GM21528 (cell line): ENCODE data around the gene CAMK2D.

Experiments used
- ATAC-seq: cut with Tn5 transposase; IDR thresholded peaks from one replicate; pipeline ENCODE4 v1.9.1; 2021; ENCODE audit warnings: mild to moderate bottlenecking, moderate library complexity; ENCODE audit not compliant: unreplicated experiment, low FRiP score

The CAMK2D gene

DNA sequence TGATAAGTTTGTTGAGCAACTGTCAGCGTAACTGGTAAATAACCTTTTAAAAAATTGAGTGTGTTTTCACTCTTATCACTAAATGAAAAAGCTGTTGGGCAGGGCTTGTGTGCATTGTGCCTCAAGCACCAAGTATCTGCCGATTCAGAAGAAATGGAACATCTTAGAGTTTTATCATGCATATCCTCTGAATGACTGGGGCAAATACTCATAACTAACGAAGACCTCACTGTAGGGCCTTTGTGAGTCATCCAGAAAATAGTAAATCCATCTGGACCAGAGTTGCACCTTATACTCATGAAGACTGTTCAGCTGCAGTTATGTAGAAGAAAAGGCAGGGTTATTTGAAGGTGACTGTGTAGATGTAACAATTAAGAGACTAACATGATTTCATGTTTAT lies 222.1 kb downstream of the CAMK2D start:
- ATAC-seq: no peak

DNA sequence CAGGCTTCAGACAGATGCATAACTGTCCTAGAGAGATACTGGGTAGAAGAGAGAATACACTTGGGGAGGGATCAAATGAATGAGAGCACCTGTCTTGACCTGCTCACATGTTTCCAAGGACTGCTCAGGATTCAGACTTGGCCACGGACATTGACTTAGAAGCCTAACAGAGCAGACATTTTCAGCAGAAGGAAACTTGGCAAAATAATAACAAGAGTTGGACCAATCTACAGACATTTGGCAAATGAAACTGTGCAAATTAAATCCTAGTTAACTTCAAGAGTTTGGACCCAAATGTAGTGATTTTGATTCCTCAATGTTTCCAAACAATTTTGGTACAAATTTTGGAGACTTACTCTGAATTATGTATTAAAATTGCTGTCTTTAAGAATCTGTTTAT lies 223.9 kb downstream of the CAMK2D start:
- no peak for ATAC-seq

DNA sequence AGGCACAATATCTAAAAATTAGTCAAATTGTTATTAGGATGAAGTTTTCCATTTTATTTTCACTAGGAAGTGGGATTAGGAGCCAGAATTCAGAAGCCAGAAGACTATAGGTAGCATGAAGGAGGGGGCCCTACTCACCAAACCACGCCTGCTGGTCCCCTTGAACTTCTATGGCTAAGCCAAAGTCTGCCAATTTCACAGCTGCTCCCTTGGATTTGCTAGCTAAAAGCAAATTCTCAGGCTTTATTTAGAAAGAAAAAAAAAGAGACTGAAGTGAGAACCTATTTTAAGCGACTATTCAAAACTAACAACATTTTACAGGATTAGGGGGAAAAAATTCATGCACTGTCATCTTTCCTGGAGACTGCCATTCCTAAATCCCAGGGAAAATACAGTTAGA lies 224.3 kb downstream of the CAMK2D start:
- no peak for ATAC-seq

DNA sequence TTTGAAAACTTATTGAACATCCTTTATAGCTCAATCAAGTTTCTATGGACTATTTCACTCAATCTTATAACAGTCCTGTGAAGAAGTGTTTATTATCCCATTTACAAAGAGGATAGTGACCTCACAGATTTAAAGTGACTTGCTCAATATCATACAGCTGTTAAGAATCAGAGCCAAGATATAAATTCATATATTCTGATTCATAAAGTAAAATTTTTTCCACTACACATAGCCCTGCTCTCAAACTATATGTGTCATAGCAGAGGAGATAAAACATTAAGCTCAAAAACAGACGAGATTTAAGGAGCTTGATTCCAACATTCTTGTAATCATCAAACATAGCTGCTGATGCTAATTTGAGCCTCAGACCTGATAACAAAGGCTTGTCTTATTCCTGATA lies 226.8 kb downstream of the CAMK2D start:
- ATAC-seq: no peak

DNA sequence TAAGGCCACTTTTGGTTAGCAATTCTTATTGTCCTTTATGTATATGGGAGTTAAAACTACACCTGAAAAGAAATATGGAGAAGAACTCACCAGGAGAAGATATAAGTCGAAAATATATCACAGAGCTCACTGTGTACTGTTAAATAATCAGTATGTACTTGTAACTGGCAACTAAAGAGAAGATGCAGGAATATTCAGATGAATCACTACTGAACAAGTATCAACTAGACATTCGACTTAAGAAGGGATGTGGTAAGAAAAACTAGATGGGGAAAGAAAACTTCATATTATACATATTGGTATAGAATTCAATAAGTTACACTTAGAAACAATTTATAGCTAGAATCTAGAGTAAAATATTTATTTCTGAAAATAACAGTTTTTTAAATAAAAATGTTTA lies 230.0 kb downstream of the CAMK2D start:
- no peak for ATAC-seq

DNA sequence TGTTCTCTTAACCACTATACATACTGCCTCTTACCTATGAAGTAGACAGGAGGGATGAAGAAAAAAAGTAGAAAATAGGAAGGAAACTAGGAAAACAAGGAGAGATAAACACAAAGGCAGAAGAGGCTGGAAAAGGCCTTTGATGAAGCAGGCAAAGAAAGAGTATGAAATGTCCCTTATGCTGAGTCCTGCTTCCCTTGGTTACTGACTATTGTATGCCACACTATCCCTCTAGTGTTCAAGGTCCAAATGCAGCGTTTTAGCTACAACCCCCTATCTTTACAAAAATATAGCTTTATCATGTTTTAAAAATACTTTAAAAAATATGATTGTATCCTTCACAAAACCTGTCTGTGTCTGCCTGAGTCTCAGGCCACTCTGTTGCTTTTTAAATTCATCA lies 233.1 kb downstream of the CAMK2D start:
- ATAC-seq: no peak

DNA sequence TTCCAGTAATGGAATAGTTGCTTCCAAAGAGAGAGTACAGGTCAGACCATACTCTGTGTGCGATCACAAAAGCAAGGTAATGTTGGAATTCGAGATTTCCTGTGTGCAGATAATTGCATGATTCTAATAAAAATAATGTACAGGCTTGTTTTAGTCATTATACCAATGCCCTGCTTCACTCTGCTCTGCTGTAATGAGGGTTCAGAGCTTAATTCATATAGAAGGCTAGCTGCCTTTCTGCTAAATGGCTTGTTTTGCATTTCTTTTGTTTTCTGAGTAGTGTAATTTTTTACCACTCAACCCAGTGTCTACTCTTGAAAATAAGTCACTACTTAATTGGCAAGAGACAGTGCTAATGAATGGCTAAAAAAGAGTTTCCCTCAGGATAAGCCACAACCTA lies 236.0 kb downstream of the CAMK2D start:
- ATAC-seq: no peak

DNA sequence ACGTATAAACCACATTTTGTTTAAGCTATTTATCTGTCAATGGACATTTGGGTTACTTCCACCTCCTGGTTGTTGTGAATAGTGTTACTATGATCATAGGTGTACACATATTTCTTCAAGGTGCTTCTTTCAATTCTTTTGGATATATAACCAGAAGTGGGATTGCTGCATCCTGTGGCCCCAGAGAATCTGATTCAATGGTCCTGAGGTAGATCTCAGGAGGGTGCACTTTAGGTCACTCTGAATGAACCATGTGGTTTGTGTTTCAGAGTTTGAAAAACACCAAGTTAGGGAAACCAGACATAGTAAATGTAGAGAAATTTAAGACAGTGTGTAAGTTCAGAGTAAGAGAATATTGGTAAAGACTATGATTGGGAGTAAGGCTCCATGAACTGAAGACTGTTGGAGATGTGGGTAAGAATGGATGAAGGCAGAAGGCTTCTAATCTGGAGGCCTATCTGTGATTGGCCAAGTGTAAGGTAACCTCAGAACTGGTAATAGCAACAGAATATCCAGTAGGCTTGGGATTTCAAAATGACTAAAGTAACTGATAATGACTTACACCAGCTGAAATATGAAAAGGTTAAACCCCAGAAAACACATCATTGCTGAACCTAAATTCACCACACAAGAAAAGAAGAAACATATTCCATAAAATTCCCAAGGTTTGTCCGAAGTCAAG lies 236.9 kb downstream of the CAMK2D start:
- ATAC-seq: peak; percentile 52

DNA sequence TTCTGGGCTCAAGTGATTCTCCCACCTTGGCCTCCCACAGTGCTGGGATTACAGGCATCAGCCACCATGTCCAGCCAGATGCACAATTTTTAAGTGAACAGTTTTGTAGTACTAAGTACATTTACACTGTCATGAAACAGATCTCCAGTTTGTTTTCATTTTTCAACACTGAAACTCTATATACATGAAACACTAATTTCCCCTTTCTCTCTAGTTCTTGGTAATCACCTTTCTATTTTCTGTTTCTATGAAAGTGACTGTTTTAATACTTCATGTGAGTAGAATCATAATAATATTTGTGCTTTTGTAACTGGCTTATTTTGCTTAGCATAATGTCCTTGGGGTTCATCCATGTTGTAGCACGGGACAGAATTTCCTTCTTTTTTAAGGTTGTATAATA lies 237.4 kb downstream of the CAMK2D start:
- ATAC-seq: peak; percentile 94

DNA sequence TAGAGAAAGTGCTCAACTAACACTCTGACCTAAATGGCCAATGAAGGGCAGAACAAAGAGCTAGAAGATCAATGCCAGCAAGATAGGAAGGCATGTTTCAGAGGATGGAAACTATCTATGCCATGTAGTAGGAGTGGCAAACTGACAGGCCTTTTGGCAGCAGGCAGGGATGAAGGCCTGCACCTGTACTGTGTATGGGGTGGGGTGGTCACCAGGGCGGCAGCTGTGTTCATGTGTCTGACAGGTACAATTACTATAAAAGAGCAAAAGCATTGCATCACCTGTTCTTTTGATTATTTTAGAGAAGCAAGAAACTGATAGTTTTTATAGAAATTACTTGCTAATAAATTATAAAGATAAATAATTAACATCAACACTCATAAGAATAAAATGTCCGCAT lies 239.1 kb downstream of the CAMK2D start:
- no peak for ATAC-seq

DNA sequence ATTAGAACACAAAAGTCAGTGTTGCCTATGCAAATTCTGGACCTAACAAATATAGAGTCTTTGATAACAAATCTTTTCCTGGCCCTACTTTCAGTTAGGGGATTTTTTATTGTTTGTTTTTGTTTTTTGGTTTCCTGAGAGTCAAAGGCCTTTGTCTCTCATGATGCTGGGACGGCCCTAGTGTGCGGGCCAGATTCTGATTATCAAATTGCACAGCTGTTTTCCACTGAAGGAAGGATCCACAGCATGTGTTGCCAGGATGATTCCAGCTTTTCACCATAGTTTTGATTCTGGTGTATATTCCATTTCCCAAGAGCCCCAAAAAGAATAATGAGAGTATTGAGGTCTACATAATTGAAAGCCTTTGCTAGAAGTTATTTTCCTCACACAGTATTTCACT lies 248.2 kb downstream of the CAMK2D start:
- no peak for ATAC-seq

DNA sequence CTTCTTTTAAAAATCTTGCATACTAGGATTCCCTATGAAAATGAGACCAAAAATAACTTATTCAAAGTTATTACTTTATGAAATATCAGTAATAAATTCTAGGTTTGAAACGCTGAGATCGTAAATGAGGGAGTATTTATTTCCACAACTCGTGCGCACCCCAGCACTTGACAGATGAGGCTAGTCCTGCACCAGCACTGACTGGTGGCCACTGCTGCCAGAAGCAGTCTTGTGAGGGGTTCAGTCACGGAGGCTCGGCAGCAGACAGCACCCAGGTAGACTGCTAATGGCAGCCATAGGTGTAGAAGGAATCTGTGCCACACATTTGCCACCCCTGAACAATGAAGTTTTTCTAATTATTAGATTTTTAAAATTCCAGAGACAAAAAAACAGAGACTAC lies 248.7 kb downstream of the CAMK2D start:
- no peak for ATAC-seq

DNA sequence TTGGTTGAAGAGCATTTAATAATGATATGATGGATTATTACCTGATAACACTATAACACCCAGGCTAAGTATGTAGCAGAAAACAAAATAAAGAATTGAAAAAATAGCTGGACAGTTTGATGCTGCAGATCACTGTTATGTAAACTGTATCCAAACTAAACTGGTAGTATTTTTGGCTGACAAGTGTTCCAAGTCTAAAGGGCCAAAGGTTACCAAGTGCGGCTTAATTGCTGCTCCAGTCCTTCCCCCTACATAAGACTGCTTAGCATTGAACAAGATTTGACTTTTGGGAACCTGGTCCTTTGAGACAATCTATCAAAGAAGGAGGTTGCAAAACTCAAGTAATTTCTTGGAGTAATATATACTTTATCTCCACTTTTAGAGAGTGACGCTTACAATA lies 249.6 kb downstream of the CAMK2D start:
- no peak for ATAC-seq

DNA sequence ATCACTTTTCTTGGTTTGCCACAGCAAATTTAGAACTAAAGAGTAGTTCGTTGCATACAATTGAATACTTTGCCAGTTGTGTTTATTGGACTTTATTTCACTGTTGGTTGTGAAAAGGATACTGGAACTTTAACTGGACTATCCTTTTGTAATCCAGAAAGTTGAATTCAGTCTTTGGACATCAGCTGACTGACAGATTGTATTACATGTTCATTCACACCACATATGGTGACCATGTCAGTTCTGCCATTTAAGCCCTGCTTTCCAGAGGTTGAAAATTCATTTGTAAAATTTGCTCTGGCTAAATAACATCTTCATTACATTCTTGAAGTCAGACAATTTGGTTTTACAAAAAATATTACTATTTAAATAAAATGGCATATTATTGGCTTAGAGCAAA lies 251.7 kb downstream of the CAMK2D start:
- ATAC-seq: no peak

DNA sequence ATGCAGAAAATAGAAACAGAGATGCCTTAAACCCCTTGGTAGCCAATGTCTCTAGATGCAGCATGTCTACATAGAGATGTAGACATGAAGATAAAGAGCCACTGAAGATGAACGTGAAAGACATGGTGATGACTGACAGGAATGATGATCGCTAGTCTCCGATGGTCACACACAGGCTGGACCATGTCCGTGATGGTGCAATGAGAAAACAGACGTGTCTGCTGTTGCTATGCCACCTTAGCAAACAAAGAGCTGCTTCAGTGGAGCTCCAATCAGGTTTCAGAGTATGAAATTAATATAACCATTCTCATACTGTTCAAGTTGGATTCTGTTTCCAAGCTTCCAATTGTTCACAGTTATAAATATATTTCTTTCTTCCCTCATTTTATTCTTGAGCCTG lies 256.5 kb downstream of the CAMK2D start:
- ATAC-seq: no peak

DNA sequence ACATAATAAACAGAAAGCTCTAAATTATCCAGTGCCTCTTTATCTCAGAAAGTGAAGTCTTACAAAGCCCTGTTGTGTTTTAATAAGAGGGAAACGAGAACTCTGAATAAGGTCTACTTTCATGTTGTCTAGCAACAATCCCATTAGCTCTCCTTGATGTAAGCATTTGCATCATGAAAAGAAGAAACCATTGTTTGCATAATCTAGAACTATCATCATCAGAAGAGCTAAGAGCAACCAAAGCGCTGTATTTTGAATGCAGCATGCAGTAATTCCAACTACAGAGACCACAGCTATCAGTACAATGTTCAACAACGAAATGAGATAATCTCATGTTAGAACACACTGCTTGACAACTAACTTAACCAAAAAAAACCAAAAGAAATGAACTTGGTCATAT lies 257.1 kb downstream of the CAMK2D start:
- no peak for ATAC-seq

DNA sequence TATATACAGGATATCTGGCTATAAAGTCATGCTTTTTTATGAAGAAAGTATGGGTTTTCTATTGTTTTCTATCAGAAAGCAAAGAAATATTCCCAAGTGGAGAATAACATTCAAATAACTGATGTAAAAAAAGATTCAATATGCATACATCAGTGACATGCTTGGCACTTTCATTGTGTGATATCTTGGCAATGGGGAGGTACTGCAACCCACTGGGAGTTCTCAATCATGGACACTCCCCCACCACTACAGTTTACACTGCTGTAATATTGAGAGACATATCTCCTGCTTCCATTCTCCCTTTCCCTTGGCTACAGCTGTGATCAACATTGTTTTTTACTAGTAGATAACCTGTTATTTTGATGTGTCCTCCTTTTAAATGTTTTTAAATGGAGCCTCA lies 257.8 kb downstream of the CAMK2D start:
- ATAC-seq: no peak

DNA sequence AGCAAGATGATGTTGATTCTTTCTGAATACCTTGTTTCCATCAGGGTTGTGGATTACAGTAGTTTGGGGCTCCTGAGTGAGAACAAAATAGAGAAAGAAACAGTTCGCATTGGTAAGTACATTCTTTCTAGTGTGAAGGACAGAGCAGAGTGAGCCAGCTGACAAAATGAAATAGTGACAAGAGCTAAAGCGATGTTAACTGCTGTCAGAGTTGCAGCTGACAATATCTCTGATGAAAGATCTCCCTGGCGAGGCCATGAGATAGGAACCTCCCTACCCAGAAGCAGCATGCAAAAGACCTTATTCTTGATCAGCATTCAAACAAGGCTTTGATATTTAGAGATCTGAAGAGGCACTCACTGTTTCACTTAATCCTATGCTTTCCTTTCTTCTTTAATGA lies 258.6 kb downstream of the CAMK2D start:
- ATAC-seq: no peak

DNA sequence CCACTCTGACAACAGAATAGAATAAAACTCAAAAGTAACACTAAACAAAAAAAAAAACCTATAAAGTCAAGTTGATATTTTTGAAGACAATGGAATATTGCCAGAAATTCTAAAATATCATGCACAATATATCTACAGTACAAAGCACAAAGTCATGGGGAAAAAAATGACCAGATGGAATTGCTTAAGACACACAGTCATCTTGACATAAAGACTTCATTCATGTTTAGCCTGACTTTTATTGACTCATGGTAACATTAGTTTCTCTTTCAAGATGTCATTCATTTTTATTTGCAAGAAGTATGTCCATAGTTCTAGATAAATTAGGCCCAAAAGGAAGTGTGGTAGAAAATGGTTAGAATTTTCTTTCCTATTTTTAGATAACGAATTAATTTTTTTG lies 259.1 kb downstream of the CAMK2D start:
- ATAC-seq: no peak

DNA sequence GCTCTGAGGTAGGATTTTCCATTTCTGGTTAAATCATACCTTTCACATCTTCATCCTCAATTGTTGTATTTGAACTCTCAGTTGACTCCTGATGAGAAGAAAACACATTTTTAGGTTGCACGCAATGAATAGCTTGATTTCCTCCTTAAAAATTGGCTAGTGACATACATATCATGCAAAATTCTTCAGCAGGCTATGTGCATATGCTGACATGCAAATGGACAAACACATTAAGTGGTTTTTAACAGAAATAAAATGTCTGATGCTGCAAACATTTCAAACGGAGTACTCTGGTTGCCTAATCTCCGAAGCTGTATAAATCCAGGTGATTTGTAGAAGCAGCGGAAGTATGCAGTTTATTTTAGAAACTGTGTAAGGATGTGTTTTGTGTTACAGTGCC lies 261.1 kb downstream of the CAMK2D start:
- no peak for ATAC-seq

DNA sequence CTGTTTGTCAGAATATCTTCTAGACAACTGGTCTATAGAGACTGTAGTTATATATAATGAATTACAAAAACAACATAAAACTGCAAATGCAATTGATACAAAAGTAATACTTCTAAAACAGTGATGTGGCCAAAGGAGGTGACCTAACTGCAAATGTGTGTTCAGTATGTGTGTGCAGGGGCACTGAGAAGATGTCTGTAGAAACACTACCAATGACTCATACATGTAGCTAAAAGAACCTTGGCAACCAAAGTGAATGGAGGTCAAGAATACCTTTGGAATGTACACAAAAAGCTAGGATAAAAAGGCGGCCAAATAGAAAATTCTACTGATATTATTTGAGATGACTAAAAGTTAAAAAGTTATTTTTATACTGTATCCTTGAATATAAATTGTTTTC lies 261.8 kb downstream of the CAMK2D start:
- no peak for ATAC-seq

DNA sequence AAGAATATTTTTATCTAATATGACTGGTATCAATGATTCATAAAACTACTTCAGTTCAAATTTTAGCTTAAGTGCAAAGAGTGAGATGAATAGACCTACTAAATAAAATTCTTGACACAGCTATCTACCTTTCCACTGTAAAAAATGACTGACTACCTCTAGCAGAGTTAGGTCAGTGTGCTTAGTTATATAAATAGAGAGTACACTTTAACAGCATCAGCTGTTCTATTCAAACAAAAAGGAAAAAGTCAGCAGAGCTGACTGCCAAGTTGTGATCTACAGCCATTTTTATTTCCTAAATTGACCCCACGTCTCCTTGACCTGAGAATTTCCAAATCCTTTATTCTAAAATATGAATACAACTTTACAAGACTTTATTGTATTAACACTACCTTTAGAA lies 262.4 kb downstream of the CAMK2D start:
- ATAC-seq: no peak
